ENCODE data around the gene MYBPC2.

- TF ChIP-seq, protein P1, sequence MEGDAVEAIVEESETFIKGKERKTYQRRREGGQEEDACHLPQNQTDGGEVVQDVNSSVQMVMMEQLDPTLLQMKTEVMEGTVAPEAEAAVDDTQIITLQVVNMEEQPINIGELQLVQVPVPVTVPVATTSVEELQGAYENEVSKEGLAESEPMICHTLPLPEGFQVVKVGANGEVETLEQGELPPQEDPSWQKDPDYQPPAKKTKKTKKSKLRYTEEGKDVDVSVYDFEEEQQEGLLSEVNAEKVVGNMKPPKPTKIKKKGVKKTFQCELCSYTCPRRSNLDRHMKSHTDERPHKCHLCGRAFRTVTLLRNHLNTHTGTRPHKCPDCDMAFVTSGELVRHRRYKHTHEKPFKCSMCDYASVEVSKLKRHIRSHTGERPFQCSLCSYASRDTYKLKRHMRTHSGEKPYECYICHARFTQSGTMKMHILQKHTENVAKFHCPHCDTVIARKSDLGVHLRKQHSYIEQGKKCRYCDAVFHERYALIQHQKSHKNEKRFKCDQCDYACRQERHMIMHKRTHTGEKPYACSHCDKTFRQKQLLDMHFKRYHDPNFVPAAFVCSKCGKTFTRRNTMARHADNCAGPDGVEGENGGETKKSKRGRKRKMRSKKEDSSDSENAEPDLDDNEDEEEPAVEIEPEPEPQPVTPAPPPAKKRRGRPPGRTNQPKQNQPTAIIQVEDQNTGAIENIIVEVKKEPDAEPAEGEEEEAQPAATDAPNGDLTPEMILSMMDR (IDR thresholded peaks at IDR 0.05; ENCODE audit: insufficient read depth, low read length, poor library complexity, severe bottlenecking) = no peak
- no peak for TF ChIP-seq EZH2phosphoT487 (conservative IDR thresholded peaks at IDR 0.05; ENCODE audit: low read length)
Measured at GRCh38 chr19:50510700-50511068, 78.0 kb downstream of the MYBPC2 start.
